ENCODE data around the gene NTS.

Gene NTS

GRCh38 chr12:85843606-85844310 is 30.3 kb upstream of the NTS start:
- no peaks in the 10 kb centered on the region for H3K27me3 ChIP-seq (replicated peaks; ENCODE audit: control insufficient read depth, insufficient read depth, low read length, poor library complexity, severe bottlenecking)
- no peaks in the 10 kb centered on the region for H3K9me3 ChIP-seq (ENCODE audit: control insufficient read depth, low read length)
- no peak overlapping the region for H3K4me3 ChIP-seq (ENCODE audit: insufficient read depth, low read depth, low read length, poor library complexity, severe bottlenecking)
- no peak overlapping the region for H3K27ac ChIP-seq (ENCODE audit: insufficient read depth, low read length, poor library complexity, severe bottlenecking)
- DNase-seq = no peak
- H3K36me3 ChIP-seq (ENCODE audit: control insufficient read depth, insufficient read depth, low read length) = no peaks in the 10 kb centered on the region
- no peaks in the 10 kb centered on the region for H3K4me1 ChIP-seq (ENCODE audit: control insufficient read depth, insufficient read depth, low read length, poor library complexity, severe bottlenecking)

DNA sequence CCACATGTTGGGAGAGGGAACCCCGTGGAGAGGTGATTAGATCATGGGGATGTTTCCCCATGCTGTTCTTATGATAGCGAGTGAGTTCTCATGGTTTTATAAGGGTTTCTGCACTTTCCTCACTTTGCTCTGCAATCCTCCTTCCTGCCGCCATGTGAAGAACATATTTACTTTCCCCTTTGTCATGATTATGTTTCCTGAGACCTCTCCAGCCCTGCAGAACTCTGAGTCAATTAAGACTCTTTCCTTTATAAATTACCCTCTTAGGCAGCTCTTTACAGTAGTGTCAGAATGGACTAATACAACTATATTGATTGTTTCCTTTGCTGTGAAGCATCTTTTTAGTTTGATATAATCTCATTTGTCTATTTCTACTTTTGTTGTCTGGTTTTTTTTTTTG is 24.8 kb upstream of the NTS start:
- no peak overlapping the region for H3K4me3 ChIP-seq (ENCODE audit: insufficient read depth, low read depth, low read length, poor library complexity, severe bottlenecking)
- H3K4me1 ChIP-seq (ENCODE audit: control insufficient read depth, insufficient read depth, low read length, poor library complexity, severe bottlenecking) = no peaks in the 10 kb centered on the region
- no peaks in the 10 kb centered on the region for H3K9me3 ChIP-seq (ENCODE audit: control insufficient read depth, low read length)
- DNase-seq = no peak
- H3K36me3 ChIP-seq (ENCODE audit: control insufficient read depth, insufficient read depth, low read length) = no peaks in the 10 kb centered on the region
- no peak overlapping the region for H3K27ac ChIP-seq (ENCODE audit: insufficient read depth, low read length, poor library complexity, severe bottlenecking)
- no peaks in the 10 kb centered on the region for H3K27me3 ChIP-seq (replicated peaks; ENCODE audit: control insufficient read depth, insufficient read depth, low read length, poor library complexity, severe bottlenecking)

DNA sequence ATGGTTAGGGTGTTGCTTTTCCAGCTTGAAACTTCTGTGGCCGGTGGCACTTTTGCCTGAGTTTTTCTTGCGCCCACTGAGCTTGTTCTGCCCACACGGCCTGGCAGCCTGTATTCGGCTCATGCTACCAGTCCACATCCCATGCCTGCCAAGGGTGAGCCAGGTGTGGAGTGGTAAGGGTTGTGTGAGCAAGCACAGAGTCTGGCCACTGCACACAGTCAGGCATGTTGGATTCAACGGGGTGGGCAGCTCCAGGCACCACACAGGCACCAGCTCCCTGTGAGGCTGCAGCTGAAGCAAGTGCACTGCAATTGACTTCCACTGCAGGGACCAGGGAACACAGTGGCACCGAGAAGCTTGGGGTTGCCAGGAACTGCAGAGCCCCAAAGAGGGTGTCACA is 18.8 kb upstream of the NTS start:
- no peaks in the 10 kb centered on the region for H3K36me3 ChIP-seq (ENCODE audit: control insufficient read depth, insufficient read depth, low read length)
- H3K27me3 ChIP-seq (replicated peaks; ENCODE audit: control insufficient read depth, insufficient read depth, low read length, poor library complexity, severe bottlenecking) = no peaks in the 10 kb centered on the region
- DNase-seq = no peak
- no peaks in the 10 kb centered on the region for H3K9me3 ChIP-seq (ENCODE audit: control insufficient read depth, low read length)
- no peaks in the 10 kb centered on the region for H3K4me1 ChIP-seq (ENCODE audit: control insufficient read depth, insufficient read depth, low read length, poor library complexity, severe bottlenecking)
- H3K27ac ChIP-seq (ENCODE audit: insufficient read depth, low read length, poor library complexity, severe bottlenecking) = no peak overlapping the region
- H3K4me3 ChIP-seq (ENCODE audit: insufficient read depth, low read depth, low read length, poor library complexity, severe bottlenecking) = no peak overlapping the region

DNA sequence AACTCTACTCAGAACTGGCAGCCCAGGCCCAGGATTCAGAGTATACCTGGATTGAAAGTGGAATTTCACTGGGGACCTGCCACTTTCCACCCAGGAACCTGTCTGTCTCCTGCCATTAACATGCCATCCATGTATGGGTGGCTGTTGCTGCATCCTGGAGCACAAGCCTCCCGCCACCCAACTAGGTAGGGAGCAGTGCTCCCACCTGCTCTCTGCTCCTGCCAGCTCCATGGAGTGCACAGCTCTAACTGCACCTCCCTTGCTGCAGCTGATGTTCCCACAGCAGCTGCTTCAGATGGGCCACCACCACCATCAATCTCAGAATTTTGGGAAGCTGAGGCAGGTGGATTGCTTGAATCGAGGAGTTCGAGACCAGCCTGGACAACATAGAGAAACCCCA is 17.1 kb upstream of the NTS start:
- H3K4me1 ChIP-seq (ENCODE audit: control insufficient read depth, insufficient read depth, low read length, poor library complexity, severe bottlenecking) = no peaks in the 10 kb centered on the region
- H3K27ac ChIP-seq (ENCODE audit: insufficient read depth, low read length, poor library complexity, severe bottlenecking) = no peak overlapping the region
- no peak for DNase-seq
- no peak overlapping the region for H3K4me3 ChIP-seq (ENCODE audit: insufficient read depth, low read depth, low read length, poor library complexity, severe bottlenecking)
- no peaks in the 10 kb centered on the region for H3K36me3 ChIP-seq (ENCODE audit: control insufficient read depth, insufficient read depth, low read length)
- no peaks in the 10 kb centered on the region for H3K27me3 ChIP-seq (replicated peaks; ENCODE audit: control insufficient read depth, insufficient read depth, low read length, poor library complexity, severe bottlenecking)
- no peaks in the 10 kb centered on the region for H3K9me3 ChIP-seq (ENCODE audit: control insufficient read depth, low read length)

GRCh38 chr12:85865890-85866289 is 8.2 kb upstream of the NTS start:
- Histone ChIP-seq H3K27me3 (replicated peaks; ENCODE audit: control insufficient read depth, insufficient read depth, low read length, poor library complexity, severe bottlenecking) (no peaks in the 10 kb centered on the region), H3K4me3 (ENCODE audit: insufficient read depth, low read depth, low read length, poor library complexity, severe bottlenecking) (no peak overlapping the region), H3K27ac (ENCODE audit: insufficient read depth, low read length, poor library complexity, severe bottlenecking) (no peak overlapping the region), H3K36me3 (ENCODE audit: control insufficient read depth, insufficient read depth, low read length) (no peaks in the 10 kb centered on the region), H3K4me1 (ENCODE audit: control insufficient read depth, insufficient read depth, low read length, poor library complexity, severe bottlenecking) (no peaks in the 10 kb centered on the region), H3K9me3 (ENCODE audit: control insufficient read depth, low read length) (no peaks in the 10 kb centered on the region)
- no peak for DNase-seq

GRCh38 chr12:85866986-85867776 is 6.9 kb upstream of the NTS start:
- no peaks in the 10 kb centered on the region for H3K9me3 ChIP-seq (ENCODE audit: control insufficient read depth, low read length)
- no peak overlapping the region for H3K4me3 ChIP-seq (ENCODE audit: insufficient read depth, low read depth, low read length, poor library complexity, severe bottlenecking)
- H3K27ac ChIP-seq (ENCODE audit: insufficient read depth, low read length, poor library complexity, severe bottlenecking) = no peak overlapping the region
- DNase-seq = no peak
- H3K4me1 ChIP-seq (ENCODE audit: control insufficient read depth, insufficient read depth, low read length, poor library complexity, severe bottlenecking) = no peaks in the 10 kb centered on the region
- H3K36me3 ChIP-seq (ENCODE audit: control insufficient read depth, insufficient read depth, low read length) = no peaks in the 10 kb centered on the region
- H3K27me3 ChIP-seq (replicated peaks; ENCODE audit: control insufficient read depth, insufficient read depth, low read length, poor library complexity, severe bottlenecking) = no peaks in the 10 kb centered on the region

- no peaks in the 10 kb centered on the region for H3K36me3 ChIP-seq (ENCODE audit: control insufficient read depth, insufficient read depth, low read length)
- H3K27me3 ChIP-seq (replicated peaks; ENCODE audit: control insufficient read depth, insufficient read depth, low read length, poor library complexity, severe bottlenecking) = no peaks in the 10 kb centered on the region
- H3K4me1 ChIP-seq (ENCODE audit: control insufficient read depth, insufficient read depth, low read length, poor library complexity, severe bottlenecking) = no peaks in the 10 kb centered on the region
- no peak overlapping the region for H3K4me3 ChIP-seq (ENCODE audit: insufficient read depth, low read depth, low read length, poor library complexity, severe bottlenecking)
- no peak for DNase-seq
- no peak overlapping the region for H3K27ac ChIP-seq (ENCODE audit: insufficient read depth, low read length, poor library complexity, severe bottlenecking)
- H3K9me3 ChIP-seq (ENCODE audit: control insufficient read depth, low read length) = no peaks in the 10 kb centered on the region
These were observed 1.5 kb upstream of the NTS start for GRCh38 chr12:85872497-85873091.

- Histone ChIP-seq H3K27me3 (replicated peaks; ENCODE audit: control insufficient read depth, insufficient read depth, low read length, poor library complexity, severe bottlenecking) (no peaks in the 10 kb centered on the region), H3K27ac (ENCODE audit: insufficient read depth, low read length, poor library complexity, severe bottlenecking) (no peak overlapping the region), H3K36me3 (ENCODE audit: control insufficient read depth, insufficient read depth, low read length) (no peaks in the 10 kb centered on the region), H3K4me3 (ENCODE audit: insufficient read depth, low read depth, low read length, poor library complexity, severe bottlenecking) (no peak overlapping the region), H3K4me1 (ENCODE audit: control insufficient read depth, insufficient read depth, low read length, poor library complexity, severe bottlenecking) (no peaks in the 10 kb centered on the region), H3K9me3 (ENCODE audit: control insufficient read depth, low read length) (no peaks in the 10 kb centered on the region)
- DNase-seq = no peak
These were observed 3.4 kb downstream of the NTS start for GRCh38 chr12:85877459-85877858.

- Histone ChIP-seq H3K27ac (ENCODE audit: insufficient read depth, low read length, poor library complexity, severe bottlenecking) (no peak overlapping the region), H3K4me1 (ENCODE audit: control insufficient read depth, insufficient read depth, low read length, poor library complexity, severe bottlenecking) (no peaks in the 10 kb centered on the region), H3K27me3 (replicated peaks; ENCODE audit: control insufficient read depth, insufficient read depth, low read length, poor library complexity, severe bottlenecking) (no peaks in the 10 kb centered on the region), H3K36me3 (ENCODE audit: control insufficient read depth, insufficient read depth, low read length) (no peaks in the 10 kb centered on the region), H3K9me3 (ENCODE audit: control insufficient read depth, low read length) (no peaks in the 10 kb centered on the region), H3K4me3 (ENCODE audit: insufficient read depth, low read depth, low read length, poor library complexity, severe bottlenecking) (no peak overlapping the region)
- DNase-seq = no peak
These were observed 9.7 kb downstream of the NTS start for GRCh38 chr12:85883763-85884162.

DNA sequence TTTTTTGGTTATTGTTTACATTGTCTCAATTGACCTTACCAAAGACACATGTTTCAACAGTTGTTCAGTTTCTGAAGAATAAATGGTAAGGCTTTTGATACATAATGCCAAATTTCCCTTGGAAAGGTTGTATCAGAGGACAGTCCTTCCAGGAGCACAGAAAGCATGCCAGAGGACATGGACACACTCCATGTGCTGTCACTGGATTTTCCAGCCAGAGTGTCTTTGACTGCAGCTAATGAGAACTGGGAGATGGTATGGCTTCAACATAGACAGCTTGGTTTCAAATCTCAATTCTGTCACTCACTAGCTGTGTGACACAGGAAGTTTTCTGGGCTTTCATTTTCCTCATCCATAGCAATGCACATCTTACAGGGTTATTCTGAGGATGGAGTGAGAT is 20.6 kb downstream of the NTS start:
- no peaks in the 10 kb centered on the region for H3K4me1 ChIP-seq (ENCODE audit: control insufficient read depth, insufficient read depth, low read length, poor library complexity, severe bottlenecking)
- H3K27me3 ChIP-seq (replicated peaks; ENCODE audit: control insufficient read depth, insufficient read depth, low read length, poor library complexity, severe bottlenecking) = no peaks in the 10 kb centered on the region
- no peak for DNase-seq
- no peaks in the 10 kb centered on the region for H3K9me3 ChIP-seq (ENCODE audit: control insufficient read depth, low read length)
- H3K36me3 ChIP-seq (ENCODE audit: control insufficient read depth, insufficient read depth, low read length) = no peaks in the 10 kb centered on the region
- no peak overlapping the region for H3K4me3 ChIP-seq (ENCODE audit: insufficient read depth, low read depth, low read length, poor library complexity, severe bottlenecking)
- H3K27ac ChIP-seq (ENCODE audit: insufficient read depth, low read length, poor library complexity, severe bottlenecking) = no peak overlapping the region

All from effector memory CD4-positive, alpha-beta T cell (primary cell).